PC-9 (cell line): ENCODE data around the gene GALNT14. TPM values are rescaled to one million over a fixed set of nuclear protein-coding genes. Genes with fewer than 3 reads are reported as not detected.

Source experiments
- BruUV-seq: library from RNA; stranded (reverse); fragments of 400-500 nt; replicated peaks from 2 replicates; lab custom pipeline; 2021; lab: Mats Ljungman, UMichigan
- CTCF ChIA-PET: fragments of 300-600 bp; sonication (Branson Sonifier 250); formaldehyde crosslinking; loops from one replicate; lab custom pipeline; 2022; ENCODE audit warnings: antibody characterized with exemption; lab: Charles Lee
- POLR2A ChIA-PET: fragments of 300-600 bp; sonication (Branson Sonifier 250); formaldehyde crosslinking; loops from one replicate; lab custom pipeline; 2022; ENCODE audit warnings: antibody characterized with exemption; ENCODE audit not compliant: unreplicated experiment; lab: Charles Lee
- DNase-seq, 2 experiments: peaks; one replicate each; pipeline versions ENCODE4 v3.0.0 to v3.0.0-alpha.2; 2015 to 2022; ENCODE audit warnings: mixed read lengths in 1 of 2
- H2AFZ ChIP-seq: fragments of 200-600 bp; sonication (generic); 2 replicates; pipeline ENCODE4 v1.8.1; 2017; ENCODE audit warnings: antibody characterized with exemption
- H3F3A ChIP-seq: fragments of 200-600 bp; sonication (generic); 2 replicates; pipeline ENCODE4 v1.8.1; 2017; ENCODE audit warnings: antibody characterized with exemption, mild to moderate bottlenecking, low read depth; ENCODE audit not compliant: insufficient read depth
- H3K27ac ChIP-seq: fragments of 200-600 bp; sonication (generic); 2 replicates; pipeline ENCODE4 v1.6.1; 2016; ENCODE audit warnings: mixed run types
- H3K27me3 ChIP-seq: fragments of 200-600 bp; sonication (generic); 2 replicates; pipeline ENCODE4 v1.6.1; 2016; ENCODE audit warnings: low read depth, mixed run types; ENCODE audit not compliant: insufficient read depth
- H3K36me3 ChIP-seq: fragments of 200-600 bp; sonication (generic); 2 replicates; pipeline ENCODE4 v1.6.1; 2016; ENCODE audit warnings: low read depth, mixed run types
- H3K4me1 ChIP-seq: fragments of 200-600 bp; sonication (generic); replicated peaks from 2 replicates; pipeline ENCODE4 v1.6.1; 2016; ENCODE audit warnings: mixed run types; ENCODE audit not compliant: insufficient read depth
- H3K4me2 ChIP-seq: fragments of 200-600 bp; sonication (generic); 2 replicates; pipeline ENCODE4 v1.6.1; 2017; ENCODE audit warnings: mixed run types
- H3K4me3 ChIP-seq: fragments of 200-600 bp; sonication (generic); 2 replicates; pipeline ENCODE4 v1.6.1; 2016; ENCODE audit warnings: mixed run types
- H3K79me2 ChIP-seq: fragments of 200-600 bp; sonication (generic); 2 replicates; pipeline ENCODE4 v1.6.1; 2017; ENCODE audit warnings: low read depth, mixed run types
- H3K9me2 ChIP-seq: fragments of 200-600 bp; sonication (generic); 2 replicates; pipeline ENCODE4 v1.8.1; 2017; ENCODE audit warnings: mild to moderate bottlenecking; ENCODE audit not compliant: insufficient read depth
- H3K9me3 ChIP-seq: fragments of 200-600 bp; sonication (generic); 2 replicates; pipeline ENCODE4 v1.8.1; 2016; ENCODE audit warnings: low read depth; ENCODE audit not compliant: insufficient read depth
- H4K20me1 ChIP-seq: fragments of 200-600 bp; sonication (generic); 2 replicates; pipeline ENCODE4 v1.8.1; 2017; ENCODE audit not compliant: insufficient read depth
- CTCF ChIP-seq: fragments of 200-600 bp; sonication (generic); conservative IDR thresholded peaks from 2 replicates; pipeline ENCODE4 v1.6.1; 2017; ENCODE audit warnings: mixed run types, antibody characterized with exemption, mild to moderate bottlenecking, moderate library complexity
- EZH2 ChIP-seq: fragments of 200-600 bp; sonication (generic); IDR thresholded peaks from 2 replicates; pipeline ENCODE4 v1.8.0; 2017; ENCODE audit warnings: antibody characterized with exemption, low read depth
- intact Hi-C: fragments of 100-400 bp; cut with micrococcal nuclease; formaldehyde crosslinking; loops from one replicate; pipeline ENCODE4 v1.10.0; 2022; ENCODE audit not compliant: unreplicated experiment
- total RNA-seq: library from RNA; stranded (reverse); gene quantifications from 2 replicates; pipeline ENCODE4 v1.2.3, GENCODE V29; 2021

Gene GALNT14
- total RNA-seq, 1 experiment from 2014 or later, result 3.1 TPM

GRCh38 chr2:31141443-31142085 is 3.3 kb upstream of the GALNT14 start:
- CTCF ChIA-PET, result no interaction called here
- TF ChIP-seq CTCF (no peak), EZH2 (no peak)
- Histone ChIP-seq H3K4me1 (peaks cover 3% of the 10 kb centered on the region), H3K27ac (no peak overlapping the region), H3K27me3 (no peaks in the 10 kb centered on the region), H3K79me2 (peaks cover 7% of the 10 kb centered on the region), H3F3A (peaks cover 6% of the 10 kb centered on the region; the same call in 1 of the 2 replicates), H2AFZ (no peak overlapping the region), H3K4me3 (no peak overlapping the region), H3K9me3 (no peaks in the 10 kb centered on the region), H3K36me3 (no peaks in the 10 kb centered on the region), H3K4me2 (no peak overlapping the region), H3K9me2 (no peaks in the 10 kb centered on the region), H4K20me1 (no peaks in the 10 kb centered on the region)
- no peak for DNase-seq
- POLR2A ChIA-PET, result no interaction called here
- intact Hi-C loops, result no loop called here
- BruUV-seq, result no TSS peak

- no peak overlapping the region for H3K4me3 ChIP-seq
- CTCF ChIA-PET, result no interaction called here
- H2AFZ ChIP-seq, result no peak overlapping the region
- H3K27me3 ChIP-seq, result no peaks in the 10 kb centered on the region
- DNase-seq, result no peak
- no peak overlapping the region for H3K4me2 ChIP-seq
- peaks cover 15% of the 10 kb centered on the region; the same call in 1 of the 2 replicates for H3F3A ChIP-seq
- POLR2A ChIA-PET, result no interaction called here
- no peaks in the 10 kb centered on the region for H3K9me2 ChIP-seq
- H3K36me3 ChIP-seq, result no peaks in the 10 kb centered on the region
- no peaks in the 10 kb centered on the region for H4K20me1 ChIP-seq
- peaks cover 22% of the 10 kb centered on the region for H3K79me2 ChIP-seq
- intact Hi-C loops, result no loop called here
- peaks cover 18% of the 10 kb centered on the region for H3K4me1 ChIP-seq
- TF ChIP-seq EZH2, result no peak
- no peak overlapping the region for H3K27ac ChIP-seq
- H3K9me3 ChIP-seq, result no peaks in the 10 kb centered on the region
- no TSS peak for BruUV-seq
Observed at GRCh38 chr2:31140151-31140550, 1.9 kb upstream of the GALNT14 start.

GRCh38 chr2:31139671-31140070 is 1.4 kb upstream of the GALNT14 start:
- ChIA-PET POLR2A (no interaction called here), CTCF (no interaction called here)
- TF ChIP-seq CTCF (no peak), EZH2 (no peak)
- Histone ChIP-seq H3K4me3 (no peak overlapping the region), H3K4me2 (no peak overlapping the region), H4K20me1 (no peaks in the 10 kb centered on the region), H3K9me2 (no peaks in the 10 kb centered on the region), H3K79me2 (peaks cover 26% of the 10 kb centered on the region), H2AFZ (no peak overlapping the region), H3K27ac (no peak overlapping the region), H3K9me3 (no peaks in the 10 kb centered on the region), H3K36me3 (no peaks in the 10 kb centered on the region), H3K4me1 (peaks cover 22% of the 10 kb centered on the region), H3K27me3 (no peaks in the 10 kb centered on the region), H3F3A (peaks cover 16% of the 10 kb centered on the region; the same call in 1 of the 2 replicates)
- no peak for DNase-seq
- intact Hi-C loops, result loop anchor here (10.0 kb wide), 1 partner anchor 265 kb away; no protein-coding TSS in a partner anchor
- BruUV-seq, result no TSS peak
